OCI-LY1 (cell line): ENCODE measurements around the gene DEPP1.

Source experiments
- H2AFZ ChIP-seq: fragments of 200-600 bp; sonication (generic), shearing (Covaris generic); 2 replicates; pipeline ENCODE4 v1.6.0; 2014; ENCODE audit warnings: antibody characterized with exemption, mild to moderate bottlenecking, low read length
- H3F3A ChIP-seq: fragments of 200-600 bp; sonication (generic), shearing (Covaris generic); 2 replicates; pipeline ENCODE4 v1.6.0; 2014; ENCODE audit warnings: mild to moderate bottlenecking, antibody characterized with exemption, low read length, moderate library complexity; ENCODE audit not compliant: insufficient read depth
- H3K27ac ChIP-seq: fragments of 200-600 bp; sonication (generic); 2 replicates; pipeline ENCODE4 v1.5.1; 2014; ENCODE audit warnings: low read length, mixed run types, mild to moderate bottlenecking, low read depth; ENCODE audit not compliant: poor library complexity, severe bottlenecking
- H3K27me3 ChIP-seq: fragments of 200-600 bp; sonication (generic); 2 replicates; pipeline ENCODE4 v1.6.0; 2014; ENCODE audit warnings: antibody characterized with exemption, mild to moderate bottlenecking, low read length, moderate library complexity; ENCODE audit not compliant: insufficient read depth
- H3K36me3 ChIP-seq: fragments of 200-600 bp; sonication (generic); 2 replicates; pipeline ENCODE4 v1.6.1; 2014; ENCODE audit warnings: mild to moderate bottlenecking, antibody characterized with exemption, low read length, moderate library complexity, mixed read lengths; ENCODE audit not compliant: insufficient read depth
- H3K4me1 ChIP-seq: fragments of 200-600 bp; sonication (generic); 2 replicates; pipeline ENCODE4 v1.5.1; 2014; ENCODE audit warnings: mild to moderate bottlenecking, low read length, moderate library complexity; ENCODE audit not compliant: insufficient read depth, severe bottlenecking
- H3K4me2 ChIP-seq: fragments of 200-600 bp; sonication (generic), shearing (Covaris generic); 2 replicates; pipeline ENCODE4 v1.6.1; 2014; ENCODE audit warnings: low read length
- H3K4me3 ChIP-seq: fragments of 200-600 bp; sonication (generic); 2 replicates; pipeline ENCODE4 v1.5.1; 2014; ENCODE audit warnings: low read length, low read depth, mild to moderate bottlenecking, mixed read lengths; ENCODE audit not compliant: poor library complexity, severe bottlenecking
- H3K79me2 ChIP-seq: fragments of 200-600 bp; shearing (Covaris generic); 2 replicates; pipeline ENCODE4 v1.6.1; 2016; ENCODE audit warnings: mixed run types, low read length, mixed read lengths; ENCODE audit not compliant: insufficient read depth
- H3K9ac ChIP-seq: fragments of 200-600 bp; sonication (generic), shearing (Covaris generic); 2 replicates; pipeline ENCODE4 v1.6.1; 2014; ENCODE audit warnings: mild to moderate bottlenecking, low read length, mixed read lengths
- H3K9me2 ChIP-seq: fragments of 200-600 bp; sonication (generic), shearing (Covaris generic); 2 replicates; pipeline ENCODE4 v1.6.1; 2014; ENCODE audit warnings: low read depth, mild to moderate bottlenecking, low read length, mixed read lengths
- H3K9me3 ChIP-seq: fragments of 200-600 bp; shearing (Covaris generic); 2 replicates; pipeline ENCODE4 v1.6.1; 2014; ENCODE audit warnings: low read length, mixed read lengths
- H4K20me1 ChIP-seq: fragments of 200-600 bp; sonication (generic), shearing (Covaris generic); 2 replicates; pipeline ENCODE4 v1.6.0; 2016; ENCODE audit warnings: mild to moderate bottlenecking, low read length; ENCODE audit not compliant: insufficient read depth
- CTCF ChIP-seq: fragments of 200-600 bp; sonication (generic), shearing (Covaris generic); IDR thresholded peaks from 2 replicates; pipeline ENCODE4 v1.5.1; 2017; ENCODE audit warnings: mild to moderate bottlenecking, antibody characterized with exemption, low read length, moderate library complexity, mixed read lengths
- EZH2 ChIP-seq: fragments of 200-600 bp; sonication (generic), shearing (Covaris generic); IDR thresholded peaks from 2 replicates; pipeline ENCODE4 v1.8.0; 2017; ENCODE audit warnings: borderline replicate concordance, mixed run types, mild to moderate bottlenecking, antibody characterized with exemption, low read length, moderate library complexity, mixed read lengths

DEPP1 gene

DNA sequence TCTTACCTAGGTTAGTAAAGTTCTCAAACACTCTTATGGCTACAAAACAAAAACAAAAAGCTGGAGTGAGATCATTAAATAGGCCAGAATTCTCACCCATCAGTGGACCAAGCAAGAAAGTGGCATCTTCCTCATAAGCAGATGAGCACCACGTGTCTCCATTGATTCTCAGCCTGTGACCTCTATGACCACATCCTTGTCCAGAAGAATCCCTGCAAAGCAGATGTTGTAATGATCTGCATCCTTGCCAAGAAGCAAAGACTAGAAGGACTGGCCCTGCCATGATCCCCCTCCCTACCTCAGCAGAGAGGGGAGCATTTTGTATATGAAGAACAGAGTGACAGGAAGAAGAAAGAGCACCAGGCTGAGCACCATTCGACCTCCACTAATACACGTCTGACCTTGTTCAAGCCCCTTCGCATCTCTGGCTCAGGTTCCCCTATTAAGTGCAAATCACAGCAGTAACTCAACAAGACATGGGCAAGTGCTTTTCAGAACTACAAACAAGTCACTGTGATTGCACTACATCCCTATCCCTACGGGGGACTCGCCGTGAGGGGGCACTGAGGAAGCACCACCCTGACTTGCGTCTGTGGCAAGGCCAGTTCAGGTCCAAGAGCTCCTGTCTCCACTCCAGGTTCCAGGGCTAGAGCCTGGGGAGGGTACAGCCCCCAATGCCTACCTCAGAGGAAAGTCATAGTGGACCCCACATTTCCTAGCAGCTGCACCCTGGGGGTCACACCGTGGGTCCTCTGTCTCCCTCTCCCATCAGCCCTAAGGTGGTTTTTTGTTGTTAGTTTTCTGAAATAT is 41.2 kb downstream of the DEPP1 start:
- TF ChIP-seq EZH2, result no peak
- no peak for TF ChIP-seq CTCF
- no peaks in the 10 kb centered on the region for H3K4me1 ChIP-seq
- no peaks in the 10 kb centered on the region for H3K9me2 ChIP-seq
- H3K79me2 ChIP-seq, result no peaks in the 10 kb centered on the region
- H3K9me3 ChIP-seq, result no peaks in the 10 kb centered on the region
- H3K36me3 ChIP-seq, result no peaks in the 10 kb centered on the region
- no peak overlapping the region for H3K4me3 ChIP-seq
- H3K27me3 ChIP-seq, result no peaks in the 10 kb centered on the region; the same call in 1 of the 2 replicates
- no peak overlapping the region for H3K9ac ChIP-seq
- no peak overlapping the region for H3K27ac ChIP-seq
- H4K20me1 ChIP-seq, result no peaks in the 10 kb centered on the region
- H3F3A ChIP-seq, result no peaks in the 10 kb centered on the region
- H2AFZ ChIP-seq, result no peak overlapping the region
- H3K4me2 ChIP-seq, result no peak overlapping the region

DNA sequence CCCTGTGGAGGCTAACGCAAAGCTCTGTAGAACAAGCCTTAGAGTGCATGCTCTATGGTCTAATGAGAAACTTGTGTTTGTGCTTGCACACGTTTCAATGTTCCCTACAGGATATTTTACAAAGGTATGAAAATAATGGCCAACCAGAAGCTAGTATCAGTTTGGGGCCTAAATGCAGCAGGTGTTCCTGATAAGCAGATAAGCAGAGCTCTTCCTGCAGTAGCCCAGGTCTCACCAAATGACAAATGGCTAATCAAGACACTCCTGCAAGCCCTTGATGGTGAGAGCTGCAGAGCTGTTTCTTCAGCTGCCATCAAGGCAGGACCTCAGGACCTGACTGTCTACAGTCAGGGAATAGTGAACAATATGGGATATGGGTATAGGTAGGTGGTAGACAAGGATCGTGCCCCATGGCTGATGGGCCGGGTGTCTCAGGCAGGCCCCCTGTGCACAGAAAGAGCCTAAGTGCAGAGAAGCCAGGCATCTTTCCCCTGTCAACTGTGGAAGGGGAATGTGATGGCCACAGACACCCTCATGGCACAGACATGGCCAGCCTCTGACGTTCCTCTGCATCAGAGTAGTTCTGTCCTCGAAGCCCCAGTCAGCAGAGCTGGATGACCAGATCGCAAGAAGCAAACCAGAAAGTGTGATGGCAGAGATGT is 42.2 kb downstream of the DEPP1 start:
- Histone ChIP-seq H3K4me1 (no peaks in the 10 kb centered on the region), H3K36me3 (no peaks in the 10 kb centered on the region), H3K27ac (no peak overlapping the region), H3K9me2 (no peaks in the 10 kb centered on the region), H4K20me1 (no peaks in the 10 kb centered on the region), H3K4me3 (no peak overlapping the region), H3K79me2 (no peaks in the 10 kb centered on the region), H3K4me2 (no peak overlapping the region), H3F3A (no peaks in the 10 kb centered on the region), H3K27me3 (no peaks in the 10 kb centered on the region; the same call in 1 of the 2 replicates), H3K9ac (no peak overlapping the region), H2AFZ (no peak overlapping the region), H3K9me3 (no peaks in the 10 kb centered on the region)
- no peak for TF ChIP-seq EZH2

DNA sequence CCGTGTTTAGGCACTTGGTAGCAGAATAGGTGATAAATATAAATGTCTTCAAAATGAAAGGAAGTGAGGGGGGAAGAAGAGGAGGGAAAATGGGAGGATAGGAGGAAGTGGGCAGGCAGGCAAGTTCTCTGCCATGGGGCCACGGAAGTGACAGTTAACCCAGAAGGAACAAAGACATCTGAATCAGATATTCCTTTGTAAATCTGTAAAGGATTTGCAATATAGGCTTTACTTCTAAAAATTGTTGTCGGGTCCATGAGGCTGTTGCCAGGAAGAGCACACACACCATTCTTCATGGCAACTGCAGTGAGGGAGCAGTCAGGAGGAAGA is 42.7 kb downstream of the DEPP1 start:
- no peaks in the 10 kb centered on the region for H3K4me1 ChIP-seq

More for the DNA sequence above, 42.7 kb downstream of the DEPP1 start:
- H3K27ac ChIP-seq, result no peak overlapping the region
- H3F3A ChIP-seq, result no peaks in the 10 kb centered on the region
- H3K4me2 ChIP-seq, result no peak overlapping the region
- no peaks in the 10 kb centered on the region for H3K79me2 ChIP-seq
- no peaks in the 10 kb centered on the region for H3K9me3 ChIP-seq
- no peaks in the 10 kb centered on the region; the same call in 1 of the 2 replicates for H3K27me3 ChIP-seq
- H3K36me3 ChIP-seq, result no peaks in the 10 kb centered on the region
- H3K9me2 ChIP-seq, result no peaks in the 10 kb centered on the region
- no peak overlapping the region for H2AFZ ChIP-seq
- H3K9ac ChIP-seq, result no peak overlapping the region
- H4K20me1 ChIP-seq, result no peaks in the 10 kb centered on the region
- TF ChIP-seq CTCF, result no peak
- no peak for TF ChIP-seq EZH2
- H3K4me3 ChIP-seq, result no peak overlapping the region
